OCI-LY1 (cell line): ENCODE data around the gene QKI.
"Not testable (repeated sequence)": the region's sequence is repeated elsewhere in the genome, so short reads cannot be mapped to it uniquely, and the experiment has no call there.

ENCODE experiments used
- EZH2 ChIP-seq: fragments of 200-600 bp; sonication (generic), shearing (Covaris generic); IDR thresholded peaks from 2 replicates; pipeline ENCODE4 v1.8.0; 2017; ENCODE audit warnings: borderline replicate concordance, mixed run types, mild to moderate bottlenecking, antibody characterized with exemption, low read length, moderate library complexity, mixed read lengths
- TF ChIP-seq, protein P1 (sequence below): fragments of 200-600 bp; sonication (generic), shearing (Covaris generic); IDR thresholded peaks from 2 replicates; pipeline ENCODE4 v1.5.1; 2017; ENCODE audit warnings: mild to moderate bottlenecking, antibody characterized with exemption, low read length, moderate library complexity, mixed read lengths

DNA sequence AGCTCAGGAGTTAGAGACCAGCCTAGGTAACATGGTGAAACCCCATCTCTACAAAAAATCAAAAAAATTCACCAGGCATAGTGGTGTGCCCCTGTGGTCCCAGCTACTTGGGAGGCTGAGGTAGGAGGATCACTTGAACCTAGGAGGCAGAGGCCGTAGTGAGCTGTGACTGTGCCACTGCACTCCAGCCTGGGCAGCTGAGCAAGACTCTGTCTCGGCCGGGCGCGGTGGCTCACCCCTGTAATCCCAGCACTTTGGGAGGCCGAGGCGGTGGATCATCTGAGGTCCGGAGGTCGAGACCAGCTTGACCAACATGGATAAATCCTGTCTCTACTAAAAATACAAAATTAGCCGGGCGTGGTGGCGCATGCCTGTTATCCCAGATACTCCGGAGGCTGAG is 29.0 kb upstream of the QKI start:
- TF ChIP-seq, protein P1, sequence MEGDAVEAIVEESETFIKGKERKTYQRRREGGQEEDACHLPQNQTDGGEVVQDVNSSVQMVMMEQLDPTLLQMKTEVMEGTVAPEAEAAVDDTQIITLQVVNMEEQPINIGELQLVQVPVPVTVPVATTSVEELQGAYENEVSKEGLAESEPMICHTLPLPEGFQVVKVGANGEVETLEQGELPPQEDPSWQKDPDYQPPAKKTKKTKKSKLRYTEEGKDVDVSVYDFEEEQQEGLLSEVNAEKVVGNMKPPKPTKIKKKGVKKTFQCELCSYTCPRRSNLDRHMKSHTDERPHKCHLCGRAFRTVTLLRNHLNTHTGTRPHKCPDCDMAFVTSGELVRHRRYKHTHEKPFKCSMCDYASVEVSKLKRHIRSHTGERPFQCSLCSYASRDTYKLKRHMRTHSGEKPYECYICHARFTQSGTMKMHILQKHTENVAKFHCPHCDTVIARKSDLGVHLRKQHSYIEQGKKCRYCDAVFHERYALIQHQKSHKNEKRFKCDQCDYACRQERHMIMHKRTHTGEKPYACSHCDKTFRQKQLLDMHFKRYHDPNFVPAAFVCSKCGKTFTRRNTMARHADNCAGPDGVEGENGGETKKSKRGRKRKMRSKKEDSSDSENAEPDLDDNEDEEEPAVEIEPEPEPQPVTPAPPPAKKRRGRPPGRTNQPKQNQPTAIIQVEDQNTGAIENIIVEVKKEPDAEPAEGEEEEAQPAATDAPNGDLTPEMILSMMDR: not testable (repeated sequence)
- TF ChIP-seq EZH2: not testable (repeated sequence)
